BE2C (cell line): ENCODE data around the gene NFATC1.

Source experiments
- DNase-seq: peaks from one replicate; pipeline ENCODE4 v3.0.0-alpha.2; 2020
- H3K27me3 ChIP-seq: fragments of 250-450 bp; sonication (Bioruptor Pico); 2 replicates; pipeline ENCODE4 v1.5.1; 2020; ENCODE audit warnings: mild to moderate bottlenecking
- H3K36me3 ChIP-seq: fragments of 250-450 bp; sonication (Bioruptor Pico); 2 replicates; pipeline ENCODE4 v1.5.1; 2020; ENCODE audit warnings: mild to moderate bottlenecking
- H3K4me1 ChIP-seq: fragments of 250-450 bp; sonication (Bioruptor Pico); 2 replicates; pipeline ENCODE4 v1.5.1; 2020
- H3K4me3 ChIP-seq: 2 replicates; pipeline ENCODE4 v1.5.1; 2011; ENCODE audit warnings: low read depth, low read length
- H3K9me3 ChIP-seq: fragments of 250-450 bp; sonication (Bioruptor Pico); 2 replicates; pipeline ENCODE4 v1.5.1; 2020
- TF ChIP-seq, protein P1 (sequence below): IDR thresholded peaks from 2 replicates; pipeline ENCODE4 v1.5.1; 2012; ENCODE audit warnings: mild to moderate bottlenecking, low read depth, low read length

NFATC1 gene

GRCh38 chr18:79578396-79579260 is 182.9 kb downstream of the NFATC1 start:
- TF ChIP-seq, protein P1, sequence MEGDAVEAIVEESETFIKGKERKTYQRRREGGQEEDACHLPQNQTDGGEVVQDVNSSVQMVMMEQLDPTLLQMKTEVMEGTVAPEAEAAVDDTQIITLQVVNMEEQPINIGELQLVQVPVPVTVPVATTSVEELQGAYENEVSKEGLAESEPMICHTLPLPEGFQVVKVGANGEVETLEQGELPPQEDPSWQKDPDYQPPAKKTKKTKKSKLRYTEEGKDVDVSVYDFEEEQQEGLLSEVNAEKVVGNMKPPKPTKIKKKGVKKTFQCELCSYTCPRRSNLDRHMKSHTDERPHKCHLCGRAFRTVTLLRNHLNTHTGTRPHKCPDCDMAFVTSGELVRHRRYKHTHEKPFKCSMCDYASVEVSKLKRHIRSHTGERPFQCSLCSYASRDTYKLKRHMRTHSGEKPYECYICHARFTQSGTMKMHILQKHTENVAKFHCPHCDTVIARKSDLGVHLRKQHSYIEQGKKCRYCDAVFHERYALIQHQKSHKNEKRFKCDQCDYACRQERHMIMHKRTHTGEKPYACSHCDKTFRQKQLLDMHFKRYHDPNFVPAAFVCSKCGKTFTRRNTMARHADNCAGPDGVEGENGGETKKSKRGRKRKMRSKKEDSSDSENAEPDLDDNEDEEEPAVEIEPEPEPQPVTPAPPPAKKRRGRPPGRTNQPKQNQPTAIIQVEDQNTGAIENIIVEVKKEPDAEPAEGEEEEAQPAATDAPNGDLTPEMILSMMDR: no peak
- Histone ChIP-seq H3K4me3 (no peak overlapping the region), H3K27me3 (no peaks in the 10 kb centered on the region), H3K9me3 (no peaks in the 10 kb centered on the region), H3K4me1 (no peaks in the 10 kb centered on the region), H3K36me3 (no peaks in the 10 kb centered on the region)
- DNase-seq: no peak
